GM19351 (cell line): ENCODE data around the gene SHC4.
"Not testable (repeated sequence)": the region's sequence is repeated elsewhere in the genome, so short reads cannot be mapped to it uniquely, and the experiment has no call there.

Experiments
- ATAC-seq: cut with Tn5 transposase; IDR thresholded peaks from one replicate; pipeline ENCODE4 v1.9.1; 2021; ENCODE audit warnings: mild to moderate bottlenecking, moderate library complexity; ENCODE audit not compliant: unreplicated experiment

SHC4 gene

GRCh38 chr15:48855501-48856440 lies 107.9 kb downstream of the SHC4 start:
- no peak for ATAC-seq

GRCh38 chr15:48854434-48854833 lies 109.3 kb downstream of the SHC4 start:
- not testable (repeated sequence) for ATAC-seq

GRCh38 chr15:48851956-48852355 lies 111.8 kb downstream of the SHC4 start:
- no peak for ATAC-seq

GRCh38 chr15:48850648-48851047 lies 113.1 kb downstream of the SHC4 start:
- no peak for ATAC-seq

GRCh38 chr15:48845123-48845522 lies 118.6 kb downstream of the SHC4 start:
- ATAC-seq, result no peak

GRCh38 chr15:48842501-48842900 lies 121.2 kb downstream of the SHC4 start:
- no peak for ATAC-seq

GRCh38 chr15:48834756-48835155 lies 129.0 kb downstream of the SHC4 start:
- ATAC-seq, result no peak

- no peak for ATAC-seq
These were observed 130.0 kb downstream of the SHC4 start for GRCh38 chr15:48833526-48834239.

- no peak for ATAC-seq
These were observed 131.1 kb downstream of the SHC4 start for GRCh38 chr15:48832648-48833047.

GRCh38 chr15:48828906-48829305 lies 134.8 kb downstream of the SHC4 start:
- no peak for ATAC-seq

- no peak for ATAC-seq
These were observed 135.2 kb downstream of the SHC4 start for GRCh38 chr15:48828471-48828870.

GRCh38 chr15:48825075-48825474 lies 138.6 kb downstream of the SHC4 start:
- ATAC-seq, result no peak

- ATAC-seq, result no peak
These were observed 140.0 kb downstream of the SHC4 start for GRCh38 chr15:48823706-48824105.

- no peak for ATAC-seq
These were observed 140.5 kb downstream of the SHC4 start for GRCh38 chr15:48823237-48823636.

GRCh38 chr15:48814286-48814685 lies 149.4 kb downstream of the SHC4 start:
- no peak for ATAC-seq

GRCh38 chr15:48811325-48811958 lies 152.3 kb downstream of the SHC4 start:
- ATAC-seq, result no peak

GRCh38 chr15:48810414-48811324 lies 153.1 kb downstream of the SHC4 start, which contains the start of gene CEP152:
CEP152 (minus strand) TSS chr15:48811069; CDS start chr15:48805649, 5,420 bp downstream.
- peak; percentile 92 for ATAC-seq

- no peak for ATAC-seq
These were observed 157.6 kb downstream of the SHC4 start for GRCh38 chr15:48806151-48806550.

- ATAC-seq, result no peak
These were observed 158.1 kb downstream of the SHC4 start for GRCh38 chr15:48805591-48805990.

GRCh38 chr15:48803877-48804276 lies 159.8 kb downstream of the SHC4 start:
- ATAC-seq, result no peak
